Measurements from ENCODE around the gene MYO1A.

MYO1A gene

DNA sequence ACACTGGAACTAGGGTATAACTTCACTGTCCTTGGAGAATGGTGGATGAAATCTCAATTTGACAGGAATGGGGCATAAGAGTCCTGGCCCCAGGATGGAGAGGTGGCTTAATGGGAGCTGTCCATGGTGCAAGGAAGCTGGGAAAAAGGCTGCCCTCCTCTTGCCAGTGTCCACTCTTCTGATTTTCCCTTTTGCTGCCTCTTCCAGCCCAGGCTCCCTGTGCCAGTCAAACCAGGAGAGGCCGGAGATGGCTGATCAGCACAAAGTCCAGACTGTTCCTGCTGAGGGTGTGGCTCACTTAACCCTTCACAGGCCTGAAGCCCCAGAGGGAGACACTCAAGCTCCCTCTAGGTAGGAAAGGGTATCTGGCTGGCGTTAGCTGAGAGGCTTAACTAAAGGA, at the start of gene MYO1A:
Gene MYO1A, minus strand, starts transcription at position 240 of the 400 bp plus-strand sequence. CDS start 1,806 bp downstream, outside the sequence.
- DNase-seq: no peak

DNA sequence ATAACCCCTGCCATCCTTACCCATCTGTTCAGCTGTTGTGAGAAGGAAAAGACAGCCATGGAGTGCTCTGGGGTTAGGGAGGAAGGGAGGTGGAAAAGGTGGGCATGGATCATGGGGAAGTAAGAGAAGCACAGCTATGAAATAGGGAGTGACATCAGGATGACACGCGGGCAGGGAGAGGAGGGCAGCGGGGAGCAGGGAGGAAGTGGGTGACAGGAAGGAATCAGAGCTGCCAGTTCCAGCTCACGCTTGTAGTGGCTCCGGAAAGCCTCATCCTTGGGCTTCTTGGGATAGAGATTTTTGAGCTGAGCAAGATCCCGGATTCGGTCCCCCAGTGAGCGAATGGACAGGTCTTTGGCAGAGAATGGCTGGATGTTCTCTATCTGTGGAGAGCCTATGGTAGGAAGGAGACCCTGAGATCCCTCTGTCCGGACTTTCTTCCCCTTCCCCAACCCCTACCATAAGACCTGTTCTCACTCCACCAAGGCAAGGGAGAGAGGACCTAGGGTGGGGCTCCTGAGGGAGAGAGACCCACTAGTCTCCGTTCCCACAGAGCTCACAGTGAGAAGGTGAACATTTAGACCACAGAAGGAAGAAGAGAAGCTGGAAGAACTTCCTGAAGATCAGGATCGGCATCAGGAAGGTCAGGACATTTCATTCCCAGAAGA, 49.3 kb upstream of the MYO1A start:
- no peak for DNase-seq

DNA sequence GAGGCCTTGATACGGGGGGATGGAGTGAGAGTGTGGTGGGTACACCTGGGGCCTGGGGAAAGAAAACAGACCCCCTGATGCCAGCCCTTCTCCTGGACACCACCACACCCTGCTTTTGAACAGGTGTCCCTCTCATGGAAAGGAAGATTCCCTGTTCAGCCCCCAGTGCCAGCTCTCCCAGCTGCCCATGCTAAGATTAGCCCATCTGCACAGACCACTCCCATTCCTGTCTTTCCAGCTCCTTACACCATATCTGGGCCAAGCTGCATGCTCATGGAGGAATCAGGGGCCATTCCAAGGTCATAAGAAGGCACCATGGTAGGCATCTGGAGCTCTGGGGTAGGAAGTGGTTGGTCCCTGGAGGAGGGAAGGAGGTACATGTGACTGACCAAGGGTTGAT, 48.6 kb upstream of the MYO1A start:
- DNase-seq: no peak

DNA sequence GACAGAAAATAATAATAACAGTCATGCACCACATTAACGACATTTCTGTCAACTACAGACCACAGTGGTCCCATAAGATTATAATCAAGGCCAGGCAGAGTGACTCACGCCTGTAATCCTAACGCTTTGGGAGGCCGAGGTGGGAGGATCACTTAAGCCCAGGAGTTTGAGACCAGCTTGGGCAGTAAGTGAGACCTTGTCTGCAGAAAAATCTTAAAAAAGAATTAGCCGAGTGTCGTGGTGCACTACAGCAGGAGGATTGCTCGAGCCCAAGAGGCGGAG, 47.6 kb upstream of the MYO1A start:
- DNase-seq: no peak

DNA sequence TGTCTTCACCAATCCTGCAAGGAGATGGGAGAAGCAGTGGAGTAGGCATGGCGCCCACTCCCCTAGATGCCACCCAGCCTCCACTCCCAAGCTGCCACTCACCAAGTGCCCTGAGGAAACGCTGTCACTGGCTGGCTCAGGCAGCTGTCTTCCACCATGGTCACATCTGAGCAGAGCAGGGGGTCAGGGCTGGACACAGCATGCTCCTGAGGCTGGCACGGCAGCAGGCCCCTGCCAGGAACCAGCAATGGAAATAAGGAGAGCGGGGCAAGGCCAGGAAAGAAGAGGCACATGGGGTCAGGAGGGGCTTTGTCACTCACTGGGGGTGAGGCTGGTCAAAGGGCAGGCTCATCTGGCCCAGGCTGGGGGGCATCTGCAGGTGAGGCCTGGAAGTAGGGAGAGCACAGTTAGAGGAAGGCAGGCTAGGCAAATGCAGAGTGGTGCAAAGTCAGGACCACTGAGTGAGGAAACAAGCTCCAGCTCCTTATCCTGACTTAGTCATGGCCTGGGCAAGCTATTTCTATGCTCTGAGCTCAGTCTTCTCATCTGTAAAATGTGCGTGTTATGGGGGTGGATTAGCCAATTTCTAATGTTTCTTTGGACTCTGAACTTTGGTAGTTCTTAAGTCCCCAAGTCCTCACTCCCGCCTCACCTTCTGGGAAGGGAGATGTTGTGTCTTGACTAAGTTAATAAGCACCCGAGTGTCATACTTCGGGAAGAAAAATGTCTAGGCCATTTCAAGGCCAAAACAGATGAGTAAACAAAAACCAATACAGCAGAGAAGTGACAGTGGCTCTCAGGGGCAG, 47.0 kb upstream of the MYO1A start:
- DNase-seq: no peak

DNA sequence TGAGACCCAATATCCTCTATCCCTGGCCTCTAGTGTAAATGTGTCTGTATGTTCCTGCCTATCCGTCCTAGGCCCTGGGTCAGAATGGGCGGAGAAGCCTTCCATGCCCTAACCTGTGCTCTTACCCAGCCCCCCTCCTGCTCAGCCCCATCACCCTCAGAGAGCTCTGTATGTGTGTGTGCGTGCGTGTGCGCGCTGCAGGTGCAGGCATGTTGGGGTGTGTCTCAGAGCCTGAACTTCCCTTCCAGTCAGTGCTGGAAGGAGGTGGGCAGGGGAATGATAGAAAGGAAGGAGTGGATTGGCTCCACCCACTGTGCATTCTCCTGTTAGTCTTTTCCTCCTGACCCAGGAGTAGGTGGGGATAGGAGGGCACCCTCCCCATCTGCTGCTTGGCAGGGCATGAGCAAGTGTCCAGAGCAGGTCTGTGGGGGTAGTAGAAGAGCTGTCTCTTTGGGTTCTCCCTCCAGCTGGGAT, 46.2 kb upstream of the MYO1A start:
- no peak for DNase-seq

DNA sequence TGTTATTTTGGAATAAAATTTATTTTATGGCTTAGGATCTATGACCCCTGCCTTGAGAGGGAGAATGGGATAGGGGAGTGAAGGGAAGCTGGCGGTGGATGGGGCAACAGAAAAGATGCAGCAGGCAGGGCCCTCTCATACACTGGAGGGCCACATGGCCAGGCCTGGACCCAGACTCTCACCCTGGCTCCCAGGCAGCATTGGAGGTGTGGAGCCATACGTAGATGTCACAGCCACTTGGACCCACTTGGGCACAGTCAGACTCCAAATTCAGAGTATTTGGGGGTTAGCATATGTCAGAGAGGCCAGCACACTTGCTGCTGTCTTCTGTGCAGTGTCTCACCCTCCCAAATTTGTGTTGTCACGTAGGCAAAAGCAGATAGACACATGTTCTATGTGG, 45.5 kb upstream of the MYO1A start:
- no peak for DNase-seq

DNA sequence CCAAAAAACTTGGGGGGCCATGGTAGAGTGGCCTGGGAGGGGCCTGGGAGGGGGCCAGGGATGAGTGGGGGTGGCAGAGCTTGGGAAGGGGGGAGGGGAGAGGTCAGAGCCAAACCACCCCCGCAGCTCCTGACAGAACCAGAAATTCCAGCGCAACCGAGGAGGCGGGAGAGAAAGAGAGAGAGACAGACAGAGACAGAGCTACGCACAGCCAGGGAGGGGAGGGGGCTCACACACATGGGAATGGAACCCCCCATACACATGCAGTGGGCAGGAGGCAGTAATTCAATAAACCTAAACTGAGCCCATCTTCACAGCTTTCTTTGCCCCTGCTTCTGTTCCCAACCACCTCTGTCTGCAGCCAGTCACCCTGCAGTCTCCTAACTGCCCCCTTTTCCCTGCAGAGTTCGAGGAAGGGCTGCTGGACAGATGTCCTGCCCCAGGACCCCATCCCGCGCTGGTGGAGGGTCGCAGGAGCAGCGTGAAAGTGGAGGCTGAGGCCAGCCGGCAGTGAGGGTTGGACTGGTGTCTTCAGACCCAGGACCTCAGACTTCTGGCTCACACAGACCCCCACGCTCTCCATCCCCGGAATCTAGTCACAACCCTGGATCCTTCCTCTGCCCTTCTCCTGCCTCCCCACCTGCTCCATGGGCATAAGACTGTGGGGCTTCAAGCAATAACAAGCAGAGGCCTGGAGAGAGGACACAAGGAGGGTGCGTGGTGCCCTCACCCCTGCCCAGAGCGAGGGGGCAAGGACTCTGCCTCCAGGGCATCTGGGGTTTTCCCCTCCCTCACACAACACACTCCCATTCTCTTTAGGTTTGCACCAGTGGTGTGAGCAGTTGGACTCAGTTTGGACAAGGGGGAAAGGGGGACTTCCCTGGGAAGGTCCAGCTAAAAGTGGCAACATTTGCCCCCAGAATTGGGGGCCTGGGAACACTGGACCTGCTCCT, 44.6 kb upstream of the MYO1A start:
- DNase-seq: no peak

DNA sequence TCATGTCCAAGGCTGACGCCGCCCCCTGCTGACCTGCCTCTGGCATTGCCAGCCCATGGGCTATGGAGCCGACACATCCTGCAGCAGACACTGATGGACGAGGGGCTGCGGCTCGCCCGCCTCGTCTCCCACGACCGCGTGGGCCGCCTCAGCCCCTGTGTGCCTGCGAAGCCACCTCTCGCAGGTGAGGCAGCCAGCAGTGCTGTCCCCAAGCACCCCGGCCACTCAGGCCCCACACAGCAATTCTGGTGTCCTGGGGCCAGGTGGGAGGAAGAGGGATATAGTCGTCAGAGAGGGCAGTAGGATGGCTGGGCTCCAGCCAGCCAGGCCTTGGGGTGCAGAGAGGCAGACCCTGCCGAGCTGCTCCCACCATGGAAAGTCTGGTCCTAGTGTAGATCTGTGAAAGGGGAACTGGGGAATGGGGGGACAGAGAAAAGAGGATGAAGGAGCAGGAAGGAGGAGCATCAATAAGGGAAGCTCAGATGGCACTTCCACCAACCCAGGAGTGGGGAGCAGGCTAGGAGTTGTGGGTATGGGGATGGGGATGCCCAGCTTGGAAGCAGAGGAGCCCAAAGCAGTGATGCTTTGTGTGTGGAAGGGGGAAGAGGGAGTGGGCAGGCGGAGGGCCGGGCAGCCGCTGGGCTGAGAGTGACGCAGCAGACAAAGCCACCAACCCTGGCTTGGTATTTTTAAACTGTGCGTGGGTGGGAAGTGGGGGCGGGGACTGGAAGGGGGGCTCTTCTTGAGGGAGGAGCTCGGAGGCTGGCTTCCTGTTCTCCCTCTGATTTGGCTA, 43.7 kb upstream of the MYO1A start:
- no peak for DNase-seq

DNA sequence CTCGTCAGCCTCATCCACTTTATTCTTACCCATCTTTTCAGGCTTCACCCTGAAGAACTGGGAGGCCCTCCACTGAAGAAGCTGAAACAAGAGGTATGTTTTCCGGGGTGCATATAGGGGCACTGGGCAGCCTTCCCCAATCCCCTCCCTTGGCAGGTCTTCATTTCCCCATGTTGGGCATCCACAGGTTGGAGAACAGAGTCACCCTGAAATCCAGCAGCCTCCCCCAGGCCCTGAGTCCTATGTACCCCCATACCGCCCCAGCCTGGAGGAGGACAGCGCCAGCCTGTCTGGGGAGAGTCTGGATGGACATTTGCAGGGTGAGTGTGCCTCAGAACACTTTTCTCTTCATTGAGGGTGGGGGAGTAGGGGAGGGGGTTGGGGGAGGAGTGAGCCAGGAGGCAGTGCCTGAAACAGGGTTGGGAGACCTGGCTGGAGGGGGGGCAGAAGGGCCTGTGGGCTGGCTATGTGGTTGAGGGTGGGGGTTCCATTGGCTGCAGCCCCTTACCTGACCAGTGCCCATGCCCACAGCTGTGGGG, 43.0 kb upstream of the MYO1A start:
- no peak for DNase-seq

DNA sequence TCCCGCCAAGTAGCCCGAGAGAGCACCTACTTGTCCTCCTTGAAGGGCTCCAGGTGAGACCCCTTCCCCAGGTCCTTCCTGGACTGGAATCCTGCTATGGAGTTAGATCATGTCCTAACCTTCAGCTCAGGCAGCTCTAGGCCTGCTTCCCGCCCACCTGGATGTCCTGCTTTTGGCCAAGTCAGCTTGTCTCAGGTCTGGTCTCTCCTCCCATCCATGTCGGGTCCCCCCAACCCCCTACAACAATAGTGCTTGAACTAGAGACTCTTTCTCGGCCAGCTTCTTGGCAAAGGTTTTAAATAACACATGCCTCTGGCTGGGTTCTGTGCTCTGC, 42.6 kb upstream of the MYO1A start:
- DNase-seq: no peak

DNA sequence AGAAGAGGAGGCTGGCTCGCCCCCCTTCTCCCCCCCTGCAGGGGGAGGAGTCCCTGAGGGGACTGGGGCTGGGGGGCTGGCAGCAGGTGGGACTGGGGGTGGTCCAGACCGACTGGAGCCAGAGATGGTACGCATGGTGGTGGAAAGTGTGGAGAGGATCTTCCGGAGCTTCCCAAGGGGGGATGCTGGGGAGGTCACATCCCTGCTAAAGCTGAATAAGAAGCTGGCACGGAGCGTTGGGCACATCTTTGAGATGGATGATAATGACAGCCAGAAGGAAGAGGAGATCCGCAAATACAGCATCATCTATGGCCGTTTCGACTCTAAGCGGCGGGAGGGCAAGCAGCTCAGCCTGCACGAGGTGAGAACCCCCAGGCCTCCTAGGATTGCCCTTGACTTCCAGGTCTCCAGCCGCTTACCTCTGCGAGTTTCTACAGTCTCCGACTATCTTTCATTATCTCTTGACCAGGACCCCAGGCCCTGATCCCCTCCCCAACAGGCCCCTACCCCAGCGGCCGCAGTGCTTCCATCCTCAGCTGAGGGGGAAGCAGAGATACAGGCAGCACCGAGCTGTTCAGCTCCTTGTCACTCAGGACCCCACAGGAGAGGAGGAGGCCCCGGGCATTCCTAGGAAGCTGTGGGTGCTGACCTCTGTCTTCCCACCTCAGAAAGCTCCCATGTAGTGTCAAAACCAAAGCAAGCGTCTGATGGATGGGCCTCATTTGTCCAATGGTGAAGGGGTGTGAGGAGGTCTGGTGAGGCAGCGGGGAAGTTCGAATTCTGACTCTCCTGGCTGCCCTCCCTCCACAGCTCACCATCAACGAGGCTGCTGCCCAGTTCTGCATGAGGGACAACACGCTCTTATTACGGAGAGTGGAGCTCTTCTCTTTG, 42.0 kb upstream of the MYO1A start:
- no peak for DNase-seq

DNA sequence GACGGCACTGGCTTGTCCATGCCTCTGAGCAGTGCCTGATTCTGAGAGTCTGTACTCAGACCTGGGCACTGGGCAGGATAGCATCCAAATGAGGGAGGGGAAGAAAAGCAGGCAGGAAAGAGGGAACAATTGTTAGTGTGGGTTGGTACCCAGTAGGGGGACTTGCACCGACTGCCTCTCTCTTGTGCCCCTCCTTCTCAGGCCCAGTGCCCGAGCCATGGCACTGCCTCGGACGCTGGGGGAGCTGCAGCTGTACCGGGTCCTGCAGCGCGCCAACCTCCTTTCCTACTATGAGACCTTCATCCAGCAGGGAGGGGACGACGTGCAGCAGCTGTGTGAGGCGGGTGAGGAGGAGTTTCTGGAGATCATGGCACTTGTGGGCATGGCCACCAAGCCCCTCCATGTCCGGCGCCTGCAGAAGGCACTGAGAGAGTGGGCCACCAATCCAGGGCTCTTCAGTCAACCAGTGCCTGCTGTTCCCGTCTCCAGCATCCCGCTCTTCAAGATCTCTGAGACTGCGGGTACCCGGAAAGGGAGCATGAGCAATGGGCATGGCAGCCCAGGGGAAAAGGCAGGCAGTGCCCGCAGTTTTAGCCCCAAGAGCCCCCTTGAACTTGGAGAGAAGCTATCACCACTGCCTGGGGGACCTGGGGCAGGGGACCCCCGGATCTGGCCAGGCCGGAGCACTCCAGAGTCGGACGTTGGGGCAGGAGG, 41.2 kb upstream of the MYO1A start:
- DNase-seq: no peak

DNA sequence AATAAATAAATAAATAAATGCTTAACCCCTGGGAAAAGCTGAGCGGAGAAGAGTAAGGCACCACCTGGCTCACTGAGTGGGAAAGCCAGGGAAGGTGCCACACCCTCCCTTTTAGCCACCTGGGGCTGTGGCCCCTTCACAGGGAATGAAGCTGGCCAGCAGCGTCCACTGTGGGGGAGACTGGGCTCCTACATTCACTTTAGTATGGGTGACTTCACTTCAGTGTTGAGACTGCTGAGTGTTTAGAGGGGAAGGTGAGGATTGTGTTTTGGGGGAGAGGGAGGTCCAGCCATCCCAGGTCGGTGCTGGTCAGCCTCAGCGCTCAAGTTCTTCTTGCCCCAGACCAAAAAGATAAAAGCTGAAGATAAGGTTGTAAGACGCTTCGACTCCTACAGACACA, 40.6 kb upstream of the MYO1A start:
- DNase-seq: no peak

DNA sequence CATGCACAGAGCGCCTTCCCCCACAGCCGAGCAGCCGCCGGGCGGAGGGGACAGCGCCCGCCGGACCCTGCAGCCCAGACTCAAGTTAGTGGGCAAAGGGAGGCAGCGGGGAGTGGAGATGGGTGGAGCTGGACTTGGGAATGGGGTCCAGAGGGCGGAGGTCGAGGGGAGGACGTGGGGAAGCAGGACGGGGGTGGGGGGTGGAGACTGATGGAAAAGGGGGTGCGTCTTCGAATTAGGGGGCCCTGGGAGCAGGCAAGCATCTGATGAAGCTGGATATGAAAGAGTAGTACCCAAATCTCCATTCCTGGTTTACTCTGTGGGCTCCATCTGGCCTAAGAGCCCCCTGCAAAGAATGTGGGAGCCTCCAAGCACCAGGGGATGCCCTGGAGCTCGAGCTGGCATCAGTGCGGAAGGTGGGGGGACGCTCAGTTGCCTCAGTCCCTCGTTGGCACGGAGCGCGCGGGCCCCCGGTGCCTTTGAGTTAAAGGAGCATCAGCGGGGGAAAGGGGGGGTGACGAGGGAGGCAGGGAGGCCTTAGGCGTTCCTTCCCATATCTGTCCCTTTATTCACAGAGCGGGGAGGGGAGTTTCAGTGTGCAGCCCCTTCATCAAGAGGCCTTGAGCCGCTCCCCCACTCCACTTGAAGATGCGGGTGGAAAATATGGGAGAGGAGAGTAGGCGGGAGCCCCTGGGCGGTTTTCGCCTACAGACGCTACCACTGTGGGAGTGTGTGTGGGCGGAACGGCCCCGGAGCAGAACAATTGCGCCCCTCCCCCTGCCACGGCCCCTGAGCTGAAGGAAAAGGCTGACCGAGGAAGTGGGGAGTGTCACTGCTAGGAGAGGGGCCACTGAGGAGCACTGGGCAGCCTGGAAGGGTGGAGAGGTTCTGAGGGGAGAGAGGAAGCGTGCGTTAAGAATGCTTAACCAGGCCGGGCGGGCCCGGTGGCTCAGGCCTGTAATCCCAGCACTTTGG, 39.6 kb upstream of the MYO1A start:
- DNase-seq: no peak

DNA sequence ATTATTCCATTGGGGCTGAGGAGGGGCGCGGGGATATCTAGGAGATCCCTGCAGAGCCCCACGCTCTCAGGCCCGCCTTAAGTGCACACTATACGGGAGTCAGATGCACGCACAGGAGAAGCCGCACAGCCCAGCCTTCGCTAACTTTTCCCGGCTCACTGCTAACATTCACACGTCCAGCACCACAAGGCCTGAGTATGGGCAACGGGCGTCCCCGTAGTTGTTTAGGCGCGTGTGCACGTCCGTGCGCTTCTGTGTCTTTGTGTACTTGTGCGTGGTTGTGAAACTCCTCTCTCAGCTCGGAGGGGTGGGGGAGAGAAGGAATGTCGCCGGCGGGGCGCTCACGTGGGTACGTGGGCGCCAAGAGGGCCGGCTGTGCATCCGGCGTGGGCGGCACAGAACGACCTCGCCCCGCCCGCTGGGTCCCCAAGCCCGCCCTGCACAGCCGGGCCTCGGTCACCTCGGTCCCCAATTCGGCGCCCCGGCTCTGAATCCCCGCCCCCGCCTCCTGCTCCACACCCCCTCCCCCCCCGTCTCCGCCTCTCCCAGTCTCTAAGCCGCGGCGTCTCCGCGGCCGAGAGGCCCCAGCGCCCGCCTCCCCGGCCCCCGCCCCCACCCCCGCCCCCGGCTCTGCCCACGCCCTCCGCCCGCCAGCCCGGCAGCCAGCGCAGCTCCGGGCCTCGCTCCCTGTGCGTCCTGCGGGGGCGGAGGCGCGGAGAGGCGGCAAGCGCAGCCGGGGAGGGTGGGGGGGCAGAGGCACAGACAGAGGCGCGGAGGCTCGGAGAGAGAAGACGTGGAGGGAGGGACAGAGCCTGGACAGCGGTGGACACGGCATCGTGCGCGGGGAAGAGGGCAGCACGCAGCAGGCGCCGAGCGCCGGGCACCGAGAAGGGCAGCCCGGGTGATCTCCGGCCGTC, 38.7 kb upstream of the MYO1A start, which contains the start of gene NAB2:
Gene NAB2, plus strand, starts transcription at position 761 of the 917 bp plus-strand sequence. CDS start 158 bp downstream, outside the sequence.
- peak; percentile 78 for DNase-seq

DNA sequence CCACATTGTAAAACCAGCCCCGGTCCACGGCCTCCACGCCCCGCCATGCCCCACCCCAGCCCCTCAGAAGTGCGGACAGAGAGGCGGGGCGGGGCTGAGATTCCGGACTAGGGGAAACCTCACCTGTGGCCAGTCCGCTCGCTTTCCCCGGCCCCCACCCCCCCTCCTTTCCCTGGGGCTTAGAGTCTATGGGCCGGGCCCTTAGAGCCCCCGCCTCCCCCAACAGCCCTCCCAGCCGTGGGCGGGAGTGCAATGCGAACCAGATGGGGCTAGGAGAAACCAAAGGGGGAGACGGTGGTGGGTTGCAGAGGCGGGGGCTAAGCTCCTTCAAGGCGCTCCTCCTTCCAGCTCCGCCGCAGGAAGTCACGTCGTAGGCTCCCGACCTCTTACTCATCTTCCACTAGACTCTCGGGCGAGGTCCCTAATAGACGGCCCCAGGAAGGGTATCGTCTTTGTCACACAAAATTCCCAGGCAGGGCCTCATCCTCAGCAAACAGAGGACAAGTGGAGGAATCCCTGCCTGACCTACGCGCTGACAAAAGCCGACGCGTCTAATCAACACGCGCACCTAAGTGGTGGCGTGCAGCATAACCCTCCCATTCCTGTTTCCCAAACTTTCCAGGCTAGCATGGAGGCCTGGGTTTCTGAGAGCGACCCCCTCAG, 37.9 kb upstream of the MYO1A start:
- DNase-seq: no peak
